K562 (cell line): ENCODE measurements around the gene SERAC1. TPM values are rescaled to one million over a fixed set of nuclear protein-coding genes. Genes with fewer than 3 reads are reported as not detected.

Experiments
- ATF1 ChIP-seq, 2 experiments: fragments of 450-650 bp in 1 of 2; IDR thresholded peaks; 2 replicates each; pipeline ENCODE4 v1.6.1; 2016; ENCODE audit warnings: missing compliant biosample characterization in 1 of 2, missing genetic modification characterization in 1 of 2
- BMI1 ChIP-seq: fragments of 150-350 bp; IDR thresholded peaks from 2 replicates; pipeline ENCODE4 v1.6.1; 2014; ENCODE audit warnings: low read length
- CREB1 ChIP-seq, 2 experiments: sonication (generic) in 1 of 2; formaldehyde crosslinking in 1 of 2; IDR thresholded peaks; 2 replicates each; pipeline versions ENCODE4 v1.6.1 to v1.8.0; 2012 to 2022; ENCODE audit warnings: inconsistent platforms in 1 of 2, mild to moderate bottlenecking in 1 of 2, missing genetic modification reagents in 1 of 2, moderate library complexity in 1 of 2
- CREM ChIP-seq: IDR thresholded peaks from 2 replicates; pipeline ENCODE4 v1.6.1; 2014; ENCODE audit warnings: antibody characterized with exemption, low read depth
- HNRNPK ChIP-seq: fragments of 200-400 bp; formaldehyde crosslinking; IDR thresholded peaks from one replicate; pipeline ENCODE4 v1.6.1; 2018; ENCODE audit warnings: mild to moderate bottlenecking, low read depth, low read length; ENCODE audit not compliant: poor library complexity, severe bottlenecking
- ILK ChIP-seq: fragments of 450-650 bp; IDR thresholded peaks from 2 replicates; pipeline ENCODE4 v1.6.1; 2016; ENCODE audit warnings: missing genetic modification characterization, low read depth, mild to moderate bottlenecking, missing compliant biosample characterization, moderate library complexity, borderline replicate concordance
- KDM5B ChIP-seq: fragments of 200-600 bp; sonication (generic); IDR thresholded peaks from 2 replicates; pipeline ENCODE4 v1.6.1; 2012; ENCODE audit warnings: low read depth, mild to moderate bottlenecking, moderate library complexity, low read length, control low read depth, inconsistent platforms; ENCODE audit not compliant: insufficient replicate concordance
- MIER1 ChIP-seq: fragments of 450-650 bp; IDR thresholded peaks from 2 replicates; pipeline ENCODE4 v1.6.1; 2016; ENCODE audit warnings: antibody characterized with exemption, mild to moderate bottlenecking, low read depth
- POLR2B ChIP-seq: fragments of 450-650 bp; IDR thresholded peaks from 2 replicates; pipeline ENCODE4 v1.6.1; 2018; ENCODE audit warnings: low read depth; ENCODE audit not compliant: partially characterized antibody
- ZBTB40 ChIP-seq, 2 experiments: fragments of 450-650 bp in 1 of 2; sonication (generic) in 1 of 2; formaldehyde crosslinking in 1 of 2; IDR thresholded peaks; 2 replicates each; pipeline versions ENCODE4 v1.7.1 to v1.9.0; 2016 to 2022; ENCODE audit warnings: inconsistent platforms in 1 of 2, mild to moderate bottlenecking in 1 of 2, missing genetic modification reagents in 1 of 2
- ZNF143 ChIP-seq: sonication (generic); formaldehyde crosslinking; IDR thresholded peaks from 2 replicates; pipeline ENCODE4 v1.9.0; 2022; ENCODE audit warnings: mild to moderate bottlenecking, missing genetic modification reagents
- ZNF174 ChIP-seq: fragments of 250-450 bp; sonication (Bioruptor Pico); IDR thresholded peaks from 2 replicates; pipeline ENCODE4 v1.4.0; 2020; ENCODE audit warnings: mild to moderate bottlenecking
- ZNF263 ChIP-seq: sonication (generic); formaldehyde crosslinking; IDR thresholded peaks from 2 replicates; pipeline ENCODE4 v1.8.0; 2022; ENCODE audit warnings: mild to moderate bottlenecking, missing genetic modification reagents, borderline replicate concordance
- ZNF57 ChIP-seq: fragments of 450-650 bp; formaldehyde crosslinking; IDR thresholded peaks from 2 replicates; pipeline ENCODE4 v1.4.0; 2020; ENCODE audit warnings: mild to moderate bottlenecking, moderate library complexity
- ZNF583 ChIP-seq: fragments of 250-450 bp; sonication (Bioruptor Pico); IDR thresholded peaks from 2 replicates; pipeline ENCODE4 v1.4.0; 2020
- ZNF695 ChIP-seq: fragments of 450-650 bp; formaldehyde crosslinking; IDR thresholded peaks from 2 replicates; pipeline ENCODE4 v1.4.0; 2020; ENCODE audit warnings: mild to moderate bottlenecking, moderate library complexity
- ZNF75A ChIP-seq: fragments of 450-650 bp; formaldehyde crosslinking; IDR thresholded peaks from 2 replicates; pipeline ENCODE4 v1.4.0; 2020; ENCODE audit warnings: mild to moderate bottlenecking
- polyA plus RNA-seq, 8 experiments: library from polyadenylated mRNA; depleted of rRNA in 4 of 8; stranded (reverse) in 5 of 8; unstranded in 3 of 8; fragments of >200 nt; fragmentation: Nextera tagmentation in 2 of 8; fragmentation: Illumina TruSeq in 1 of 8; extraction: Ambion mirVana in 2 of 8; extraction: Trizol in 1 of 8; gene quantifications; 2 replicates each; pipeline versions ENCODE4 v1.2.1 to v1.2.3, GENCODE V29; 2011 to 2014; ENCODE audit warnings: inconsistent platforms in 1 of 8, missing spikeins in 1 of 8
- total RNA-seq, 7 experiments: library from RNA; depleted of rRNA in 6 of 7; stranded (reverse); fragments of >200 nt in 6 of 7; fragmentation: Illumina TruSeq in 2 of 7; extraction: Trizol in 2 of 7; gene quantifications; 2 replicates each; pipeline versions ENCODE4 v1.2.1 to v1.2.3, GENCODE V29; 2011 to 2021; ENCODE audit warnings: low replicate concordance in 1 of 7
- TF ChIP-seq, protein P1 (sequence below): fragments of 450-650 bp; formaldehyde crosslinking; IDR thresholded peaks from 2 replicates; pipeline ENCODE4 v1.4.0; 2020; ENCODE audit warnings: mild to moderate bottlenecking

SERAC1 gene
- total and polyA plus RNA-seq, 9 of the 15 experiments (the other 6 are each of a cell fraction or from before 2014, with no cell fraction given): 1.8 to 6.2 (median 2.8) TPM

- TF ChIP-seq MIER1 (no peak), ZNF143 (CRISPR knock-in tag) (no peak), HNRNPK (no peak), ZNF174 (CRISPR knock-in tag) (no peak), ZNF695 (no peak), ZBTB40 (IDR thresholded peaks at IDR 0.05) (no peak), ZBTB40 (CRISPR knock-in tag; IDR thresholded peaks at IDR 0.05) (no peak), ZNF583 (CRISPR knock-in tag) (peak; percentile 47; the same call in 1 of the 2 replicates), CREB1 (IDR thresholded peaks at IDR 0.05) (no peak), CREB1 (CRISPR knock-in tag; IDR thresholded peaks at IDR 0.05) (no peak), KDM5B (no peak), POLR2B (no peak), ZNF75A (no peak), ZNF57 (CRISPR knock-in tag) (0 out of 2 replicates have a peak, but pooled peaks have one; percentile 34), CREM (peak; percentile 69), ZNF263 (CRISPR knock-in tag) (no peak), BMI1 (0 out of 2 replicates have a peak, but pooled peaks have one; percentile 23), ATF1 (CRISPR knock-in tag; IDR thresholded peaks at IDR 0.05) (no peak), ATF1 (tag; IDR thresholded peaks at IDR 0.05) (no peak), ILK (tag) (no peak)
- TF ChIP-seq, protein P1, sequence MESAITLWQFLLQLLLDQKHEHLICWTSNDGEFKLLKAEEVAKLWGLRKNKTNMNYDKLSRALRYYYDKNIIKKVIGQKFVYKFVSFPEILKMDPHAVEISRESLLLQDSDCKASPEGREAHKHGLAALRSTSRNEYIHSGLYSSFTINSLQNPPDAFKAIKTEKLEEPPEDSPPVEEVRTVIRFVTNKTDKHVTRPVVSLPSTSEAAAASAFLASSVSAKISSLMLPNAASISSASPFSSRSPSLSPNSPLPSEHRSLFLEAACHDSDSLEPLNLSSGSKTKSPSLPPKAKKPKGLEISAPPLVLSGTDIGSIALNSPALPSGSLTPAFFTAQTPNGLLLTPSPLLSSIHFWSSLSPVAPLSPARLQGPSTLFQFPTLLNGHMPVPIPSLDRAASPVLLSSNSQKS (CRISPR knock-in tag): no peak
These were observed 46.0 kb upstream of the SERAC1 start (continued) for GRCh38 chr6:158213925-158214674.
